UCSD-AML1 (cell line): Measurements from ENCODE around the gene CDK5R1.
"Not testable (repeated sequence)": the region's sequence is repeated elsewhere in the genome, so short reads cannot be mapped to it uniquely, and the experiment has no call there.

Source experiments
- DNase-seq: peaks from one replicate; lab custom pipeline; 2025; ENCODE audit not compliant: unreplicated experiment; lab: John Stamatoyannopoulos, UW

The CDK5R1 gene

GRCh38 chr17:32486701-32487472, at the start of gene CDK5R1:
Gene CDK5R1 (plus strand): TSS chr17:32486993. CDS start chr17:32487621, 628 bp downstream.
- DNase-seq, result peak; percentile 56

DNA sequence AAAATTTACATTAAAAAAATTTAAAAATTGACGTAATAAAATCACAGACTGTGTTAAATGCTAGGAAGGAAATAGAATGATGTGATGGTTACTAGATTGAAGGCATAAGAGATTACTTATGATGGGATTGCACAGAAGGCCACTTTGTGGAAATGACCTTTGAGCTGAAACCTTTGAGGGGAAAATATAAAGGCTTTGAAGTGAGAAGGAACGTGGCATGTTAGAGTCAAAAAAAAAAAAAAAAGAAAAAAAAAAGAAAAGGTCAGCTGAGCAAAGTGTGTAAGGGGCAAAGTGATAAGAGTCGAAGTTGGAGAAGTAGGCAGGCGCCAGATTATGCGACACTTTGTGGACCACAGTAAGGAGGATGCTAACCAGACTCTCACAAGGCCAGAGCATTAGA, 46.1 kb upstream of the CDK5R1 start:
- no peak for DNase-seq

GRCh38 chr17:32441886-32442285, 44.9 kb upstream of the CDK5R1 start:
- DNase-seq, result no peak

GRCh38 chr17:32443827-32444300, 42.9 kb upstream of the CDK5R1 start:
- no peak for DNase-seq

GRCh38 chr17:32444301-32445073, 42.3 kb upstream of the CDK5R1 start, which contains the start of gene PSMD11:
Gene PSMD11 (plus strand): TSS chr17:32444510. CDS start chr17:32444524, 14 bp downstream.
- peak; percentile 97 for DNase-seq

GRCh38 chr17:32445074-32445415, 41.7 kb upstream of the CDK5R1 start:
- peak; percentile 55 for DNase-seq

DNA sequence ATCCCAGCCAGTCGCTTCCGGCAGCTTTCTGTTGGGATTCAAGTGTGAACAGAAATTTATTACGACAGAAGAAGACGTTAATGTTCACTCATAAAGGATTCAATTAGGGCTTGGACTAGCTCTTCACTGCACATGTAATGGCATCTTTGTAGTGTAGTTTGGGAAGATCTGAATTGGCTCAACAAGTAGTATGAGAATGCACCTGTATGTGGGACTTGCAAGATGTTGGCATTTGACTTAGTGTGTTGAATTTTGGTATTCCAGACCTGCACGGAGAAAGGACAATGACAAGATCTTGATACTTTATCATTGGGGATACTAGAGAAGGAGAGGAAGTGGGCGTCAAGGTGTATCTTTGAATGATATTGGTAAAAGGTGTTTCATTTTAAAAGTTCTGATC, 41.3 kb upstream of the CDK5R1 start:
- no peak for DNase-seq

- DNase-seq, result no peak
These were observed 40.8 kb upstream of the CDK5R1 start for GRCh38 chr17:32445971-32446370.

DNA sequence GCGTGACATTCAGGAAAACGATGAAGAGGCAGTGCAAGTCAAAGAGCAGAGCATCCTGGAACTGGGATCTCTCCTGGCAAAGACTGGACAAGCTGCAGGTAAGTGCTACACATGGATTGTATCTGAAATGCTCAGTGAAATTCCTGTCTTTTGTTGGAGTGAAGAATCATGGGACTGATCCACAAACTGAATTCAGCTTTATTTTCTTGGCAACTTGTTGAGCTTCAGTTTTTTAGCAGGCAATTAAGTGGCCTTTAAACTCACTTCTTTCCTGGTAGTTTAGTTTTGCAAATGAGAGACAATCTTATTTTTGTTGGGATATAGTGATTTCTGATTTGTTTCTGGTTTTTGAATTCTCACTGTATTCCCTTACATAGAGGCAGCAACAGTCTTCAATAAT, 39.8 kb upstream of the CDK5R1 start:
- no peak for DNase-seq

DNA sequence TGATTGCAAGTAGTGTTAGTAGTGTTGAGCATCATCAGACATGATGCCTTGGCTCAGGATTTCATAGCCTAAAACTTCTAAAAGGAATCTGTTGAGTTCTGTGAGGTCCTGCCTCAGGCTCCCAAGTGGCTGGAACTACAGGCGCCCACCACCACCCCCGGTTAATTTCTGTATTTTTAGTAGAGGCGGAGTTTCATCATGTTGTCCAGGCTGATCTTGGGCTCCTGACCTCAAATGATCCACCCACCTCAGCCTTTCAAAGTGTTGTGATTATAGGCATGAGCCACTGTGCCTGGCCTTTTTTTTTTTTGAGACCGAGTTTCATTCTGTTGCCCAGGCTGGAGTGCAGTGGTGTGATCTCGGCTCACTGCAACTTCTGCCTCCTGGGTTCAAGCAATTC, 36.8 kb upstream of the CDK5R1 start:
- DNase-seq, result no peak

DNA sequence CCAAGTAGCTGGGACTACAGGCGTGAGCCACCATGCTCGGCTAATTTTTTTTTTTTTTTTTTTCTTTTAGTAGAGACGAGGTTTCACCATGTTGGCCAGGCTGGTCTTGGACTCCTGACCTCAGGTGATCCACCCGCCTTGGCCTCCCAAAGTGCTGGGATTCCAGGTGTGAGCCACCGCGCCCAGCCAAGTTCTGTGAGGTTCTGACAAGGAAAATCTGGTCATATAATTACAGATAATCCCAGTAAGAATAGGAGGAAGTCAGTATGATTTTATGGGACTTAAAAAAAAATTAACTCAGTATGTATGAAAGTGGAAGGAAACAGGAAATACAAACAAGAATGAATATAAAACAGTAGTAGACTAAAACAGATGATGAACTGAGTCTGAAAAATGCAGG, 36.4 kb upstream of the CDK5R1 start:
- not testable (repeated sequence) for DNase-seq

DNA sequence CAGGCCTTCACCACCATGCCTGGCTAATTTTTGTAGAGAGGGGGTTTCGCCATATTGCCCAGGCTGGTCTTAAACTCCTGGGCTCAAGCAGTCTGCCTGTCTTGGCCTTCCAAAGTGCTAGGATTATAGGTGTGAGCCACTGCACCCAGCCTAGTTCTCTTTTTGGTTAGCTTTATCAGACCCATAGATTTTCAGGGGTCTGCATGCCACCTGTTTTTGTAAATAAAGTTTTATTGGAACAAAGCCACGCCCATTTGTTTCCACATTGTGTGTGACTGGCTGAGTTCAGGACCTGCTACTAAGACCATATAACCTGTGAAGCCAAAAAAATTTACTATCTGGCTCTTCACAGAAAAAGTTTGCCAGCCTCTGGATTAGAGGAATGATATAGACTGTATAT, 34.9 kb upstream of the CDK5R1 start:
- no peak for DNase-seq

DNA sequence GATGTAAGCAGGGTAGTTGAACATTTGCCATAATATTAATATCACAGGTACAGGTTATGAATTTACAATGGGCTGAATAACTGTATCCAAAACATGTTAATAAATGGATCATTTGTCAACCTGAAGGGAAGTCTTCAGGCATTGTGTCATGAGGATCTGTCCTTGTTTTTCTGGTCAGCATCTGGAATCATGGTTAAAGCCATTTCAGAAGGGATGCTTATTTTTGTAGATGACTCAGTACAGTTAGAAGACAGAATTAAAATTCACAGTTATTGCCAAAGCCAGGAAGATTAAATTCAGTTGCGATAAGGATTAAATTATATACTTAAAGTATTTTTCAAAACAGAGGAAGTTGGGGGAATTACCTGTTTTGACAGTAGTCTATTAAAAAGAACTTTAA, 34.5 kb upstream of the CDK5R1 start:
- no peak for DNase-seq

- DNase-seq, result no peak
These were observed 33.4 kb upstream of the CDK5R1 start for GRCh38 chr17:32453370-32453769.

GRCh38 chr17:32458371-32458770, 28.4 kb upstream of the CDK5R1 start:
- no peak for DNase-seq

GRCh38 chr17:32460054-32460453, 26.7 kb upstream of the CDK5R1 start:
- no peak for DNase-seq

GRCh38 chr17:32461498-32461852, 25.3 kb upstream of the CDK5R1 start:
- no peak for DNase-seq

DNA sequence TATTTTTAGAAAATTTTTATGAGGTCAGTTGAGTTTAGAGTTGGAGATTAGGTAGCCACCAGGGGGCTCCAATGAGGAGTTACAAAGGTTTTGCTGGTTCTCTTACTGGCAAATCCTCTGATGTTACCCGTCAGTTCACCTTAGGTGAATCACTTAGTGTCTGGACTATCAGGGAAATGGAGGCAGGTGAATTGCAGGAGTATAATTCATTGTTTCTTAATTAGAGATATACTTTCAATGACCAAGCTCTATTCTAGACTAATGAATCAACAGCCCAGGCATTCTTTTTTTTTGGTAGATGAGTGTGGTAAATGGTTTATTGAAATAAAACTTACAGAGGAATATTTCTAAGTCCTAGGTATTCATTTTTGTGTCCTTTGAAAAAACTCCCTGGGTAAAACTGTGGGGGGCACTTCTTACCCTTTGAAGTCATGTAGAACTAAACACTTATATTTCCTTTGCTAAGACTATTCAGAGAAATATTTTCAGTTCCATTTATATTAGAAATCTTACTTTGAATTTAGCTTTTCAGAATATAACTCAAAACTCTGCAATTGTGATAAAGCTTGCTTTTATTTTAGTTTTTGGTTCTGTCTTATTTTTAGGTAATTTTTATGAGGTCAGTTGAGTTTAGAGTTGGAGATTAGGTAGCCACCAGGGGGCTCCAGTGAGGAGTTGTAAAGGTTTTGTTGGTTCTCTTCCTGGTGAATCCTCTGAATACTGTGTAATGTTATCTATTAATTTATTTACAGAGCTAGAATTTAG, 24.8 kb upstream of the CDK5R1 start:
- DNase-seq, result no peak

DNA sequence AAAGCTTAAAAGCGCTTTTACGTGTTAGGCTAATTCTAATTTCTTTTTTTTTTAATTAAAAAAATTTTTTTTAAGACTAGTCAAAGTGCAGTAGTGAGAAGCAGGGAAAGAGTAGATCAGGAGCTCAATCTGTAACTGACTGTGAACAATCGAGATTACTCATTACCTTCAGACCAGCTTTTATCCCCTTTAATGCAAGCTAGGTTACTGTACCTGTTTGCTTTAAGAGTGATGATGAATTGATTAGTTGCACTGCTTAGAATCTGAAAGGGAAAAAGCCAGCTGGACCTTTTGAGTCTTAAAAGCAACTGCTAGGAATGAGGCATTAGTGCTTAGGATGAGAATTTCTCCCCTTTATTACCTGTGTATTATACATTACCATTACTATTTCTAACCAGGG, 23.5 kb upstream of the CDK5R1 start:
- DNase-seq, result no peak

GRCh38 chr17:32464374-32464773, 22.4 kb upstream of the CDK5R1 start:
- DNase-seq, result no peak

- no peak for DNase-seq
These were observed 18.8 kb upstream of the CDK5R1 start for GRCh38 chr17:32467949-32468348.
